Activated CD8-positive, alpha-beta T cell treated with anti-CD3 and anti-CD28 coated beads, Interleukin-2, amount 10 ng/mL, durations not matched to agents 7 days and 5 days (primary cell): ENCODE results near the gene MPIG6B. TPM values are rescaled to one million over a fixed set of nuclear protein-coding genes. Genes with fewer than 3 reads are reported as not detected.

Experiments used
- ATAC-seq: fragments of 150-1000 bp; cut with Tn5 transposase; one replicate; pipeline ENCODE4 v1.10.0; 2021; ENCODE audit warnings: moderate library complexity
- CTCF ChIA-PET: fragments of 350-600 bp; sonication (Branson Sonifier 250); formaldehyde crosslinking; loops from one replicate; lab custom pipeline; 2021; ENCODE audit warnings: antibody characterized with exemption; lab: Charles Lee
- POLR2A ChIA-PET: fragments of 350-600 bp; sonication (Branson Sonifier 250); formaldehyde crosslinking; loops from one replicate; lab custom pipeline; 2021; ENCODE audit warnings: antibody characterized with exemption; lab: Charles Lee
- DNase-seq: peaks from one replicate; pipeline ENCODE4 v3.0.0-alpha.2; 2020
- H3K27ac Mint-ChIP-seq: one replicate; pipeline ENCODE4 v1.8.0; 2021; ENCODE audit warnings: mild to moderate bottlenecking, mixed read lengths
- H3K27me3 Mint-ChIP-seq: one replicate; pipeline ENCODE4 v1.8.0; 2021; ENCODE audit warnings: low read depth, mixed read lengths
- H3K36me3 Mint-ChIP-seq: one replicate; pipeline ENCODE4 v1.8.0; 2021; ENCODE audit warnings: low read depth, mixed read lengths
- H3K4me1 Mint-ChIP-seq: one replicate; pipeline ENCODE4 v1.8.0; 2021; ENCODE audit warnings: low read depth, mixed read lengths
- H3K4me3 Mint-ChIP-seq: one replicate; pipeline ENCODE4 v1.8.0; 2021; ENCODE audit warnings: mild to moderate bottlenecking, mixed read lengths
- H3K9me3 Mint-ChIP-seq: one replicate; pipeline ENCODE4 v1.8.0; 2022; ENCODE audit warnings: mixed read lengths; ENCODE audit not compliant: insufficient read depth
- total RNA-seq, 2 experiments: library from RNA; stranded (reverse); gene quantifications; one replicate each; pipeline ENCODE4 v1.2.3, GENCODE V29; 2021

MPIG6B gene
- total RNA-seq, 2 experiments from 2014 or later, result 0.71 to 0.91 TPM

DNA sequence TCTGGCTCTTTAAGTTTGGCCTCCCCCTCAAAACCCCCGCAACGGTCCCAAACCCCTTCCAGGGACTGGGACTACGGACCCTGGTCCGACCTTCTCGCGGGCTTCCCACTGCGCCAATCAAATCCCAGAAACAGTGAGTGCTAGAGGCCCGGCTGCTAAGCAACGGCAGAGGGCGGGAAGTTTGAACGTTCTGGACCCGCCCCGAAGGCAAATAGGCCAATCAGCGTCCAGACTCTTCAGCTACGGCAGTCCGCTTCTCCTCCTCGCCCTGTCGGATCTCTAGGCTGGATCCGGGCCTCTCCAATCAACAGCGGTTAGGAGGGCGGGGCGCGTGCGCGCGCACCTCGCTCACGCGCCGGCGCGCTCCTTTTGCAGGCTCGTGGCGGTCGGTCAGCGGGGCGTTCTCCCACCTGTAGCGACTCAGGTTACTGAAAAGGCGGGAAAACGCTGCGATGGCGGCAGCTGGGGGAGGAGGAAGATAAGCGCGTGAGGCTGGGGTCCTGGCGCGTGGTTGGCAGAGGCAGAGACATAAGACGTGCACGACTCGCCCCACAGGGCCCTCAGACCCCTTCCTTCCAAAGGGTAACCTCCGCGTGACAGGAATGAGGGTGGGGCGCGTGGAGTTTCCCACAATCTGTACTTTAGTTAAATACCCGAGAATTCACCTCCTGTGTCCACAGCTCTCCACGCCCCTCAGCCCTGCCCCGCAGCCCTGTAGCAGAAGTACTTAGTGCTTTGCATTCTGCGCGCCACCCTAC is 16.6 kb downstream of the MPIG6B start, which contains the start of gene MSH5:
TSS of gene MSH5 (plus strand) at position 367 of the 758 bp plus-strand sequence. CDS start 462 bp downstream, outside the sequence.
- no peaks in the 10 kb centered on the region for H3K9me3 Mint-ChIP-seq
- H3K27me3 Mint-ChIP-seq, result no peaks in the 10 kb centered on the region
- H3K36me3 Mint-ChIP-seq, result peaks cover 43% of the 10 kb centered on the region
- ChIA-PET POLR2A (interaction anchor here (0.6 to 5.6 kb wide), 31 partner anchors 11 to 157 kb away, joined by 3 to 83 read pairs (median 5); partner anchors contain the start of genes ABHD16A, BAG6, C6orf47 and CSNK2B), CTCF (interaction anchor here (0.6 to 9.7 kb wide), 26 partner anchors 10 to 194 kb away, joined by 3 to 118 read pairs (median 4); partner anchors contain the start of genes ABHD16A, ATP6V1G2, C6orf47 and CSNK2B)
- peak within 1 kb of the TSS; percentile 92 for H3K4me3 Mint-ChIP-seq
- ATAC-seq (peak; percentile 83), DNase-seq (peak; percentile 99)
- H3K27ac Mint-ChIP-seq, result peak within 1 kb of the TSS; percentile 96
- H3K4me1 Mint-ChIP-seq, result peaks cover 56% of the 10 kb centered on the region

DNA sequence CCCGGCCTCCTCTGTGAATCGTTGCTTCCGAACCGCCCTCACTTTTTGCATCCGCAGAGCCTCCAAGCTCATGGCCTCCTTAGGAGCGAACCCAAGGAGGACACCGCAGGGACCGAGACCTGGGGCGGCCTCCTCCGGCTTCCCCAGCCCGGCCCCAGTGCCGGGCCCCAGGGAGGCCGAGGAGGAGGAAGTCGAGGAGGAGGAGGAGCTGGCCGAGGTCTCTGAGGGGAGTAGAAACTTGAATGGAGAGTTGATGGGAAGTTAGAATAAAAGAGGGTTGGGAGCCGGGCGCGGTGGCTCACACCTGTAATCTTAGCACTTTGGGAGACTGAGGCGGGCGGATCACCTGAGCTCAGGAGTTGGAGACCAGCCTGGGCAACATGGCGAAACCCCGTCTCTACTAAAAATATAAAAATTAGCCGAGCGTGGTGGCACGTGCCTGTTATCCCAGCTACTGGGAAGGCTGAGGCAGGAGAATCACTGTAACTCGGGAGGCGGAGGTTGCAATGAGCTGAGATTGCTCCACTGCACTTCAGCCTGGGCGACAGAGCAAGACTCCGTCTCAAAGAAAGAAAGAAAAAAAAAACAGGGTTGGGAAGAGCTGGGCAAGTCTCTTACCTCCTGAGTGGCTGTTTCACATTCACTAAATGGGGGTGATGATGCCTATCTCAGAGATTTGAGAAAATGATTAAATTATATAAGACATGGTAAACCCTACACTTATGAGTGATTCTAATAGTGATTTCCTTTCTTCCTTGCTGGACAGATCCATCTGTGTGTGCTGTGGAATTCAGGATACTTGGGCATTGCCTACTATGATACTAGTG is 17.4 kb downstream of the MPIG6B start:
- peaks cover 58% of the 10 kb centered on the region for H3K4me1 Mint-ChIP-seq

DNA sequence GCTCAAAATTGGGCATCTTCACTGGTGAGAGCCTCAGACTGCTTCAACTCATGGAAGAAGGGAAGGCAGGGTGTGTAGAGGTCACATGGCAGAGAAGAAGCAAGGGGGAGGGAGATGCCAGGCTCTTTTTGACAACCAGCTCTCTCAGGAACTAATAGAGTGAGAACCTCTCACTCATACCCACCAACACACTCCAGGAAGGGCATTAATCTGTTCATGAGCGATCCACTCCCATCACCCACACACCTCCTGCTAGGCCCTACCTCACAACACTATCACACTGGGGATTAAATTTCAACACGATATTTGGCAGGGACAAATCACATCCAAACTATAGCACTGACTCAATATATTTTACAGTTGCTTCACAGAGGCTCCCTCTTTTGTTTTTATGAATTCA is 18.6 kb downstream of the MPIG6B start:
- no peaks in the 10 kb centered on the region for H3K27me3 Mint-ChIP-seq
- ChIA-PET CTCF (interaction anchor here (2.0 to 9.7 kb wide), 3 partner anchors 27 to 76 kb away, joined by 9 to 118 read pairs (median 11); no protein-coding TSS in a partner anchor), POLR2A (interaction anchor here (0.6 to 5.0 kb wide), 4 partner anchors 9 to 147 kb away, joined by 3 to 42 read pairs (median 11); partner anchors contain the start of genes CSNK2B and GPANK1)
- no peak for DNase-seq
- peaks cover 53% of the 10 kb centered on the region for H3K4me1 Mint-ChIP-seq
- ATAC-seq, result no peak
- H3K9me3 Mint-ChIP-seq, result no peaks in the 10 kb centered on the region
- peak overlapping the region; percentile 96 for H3K27ac Mint-ChIP-seq
- H3K36me3 Mint-ChIP-seq, result peaks cover 35% of the 10 kb centered on the region
- peak overlapping the region; percentile 12 for H3K4me3 Mint-ChIP-seq

More for the DNA sequence above, 17.4 kb downstream of the MPIG6B start:
- ChIA-PET POLR2A (interaction anchor here (0.6 to 5.6 kb wide), 28 partner anchors 11 to 200 kb away, joined by 3 to 83 read pairs (median 5); partner anchors contain the start of genes ABHD16A, CSNK2B, DDAH2 and GPANK1), CTCF (interaction anchor here (0.9 to 9.7 kb wide), 10 partner anchors 10 to 142 kb away, joined by 3 to 118 read pairs (median 10); partner anchors contain the start of genes CSNK2B, DDAH2, HSPA1A and HSPA1L)
- no peak for DNase-seq
- no peak for ATAC-seq
- Mint-ChIP-seq H3K27me3 (no peaks in the 10 kb centered on the region), H3K4me3 (peak overlapping the region; percentile 92), H3K36me3 (peaks cover 40% of the 10 kb centered on the region), H3K27ac (peak overlapping the region; percentile 96), H3K9me3 (no peaks in the 10 kb centered on the region)

DNA sequence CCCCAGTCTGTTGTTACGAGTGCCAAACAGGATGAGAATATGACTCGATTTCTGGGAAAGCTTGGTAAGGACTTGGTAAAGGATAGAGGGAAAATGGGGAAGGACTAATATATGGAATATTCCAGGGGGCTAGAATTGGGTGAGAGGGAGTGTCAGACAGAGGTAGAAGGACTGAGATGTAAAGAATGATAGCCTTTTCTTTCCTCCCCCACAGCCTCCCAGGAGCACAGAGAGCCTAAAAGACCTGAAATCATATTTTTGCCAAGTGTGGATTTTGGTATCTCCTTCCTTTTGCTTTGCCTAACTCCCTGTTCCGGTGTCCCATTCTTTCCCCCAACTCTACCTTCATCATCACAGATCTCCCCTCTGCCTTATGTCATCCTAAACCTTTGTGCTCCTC is 19.7 kb downstream of the MPIG6B start:
- DNase-seq (no peak), ATAC-seq (no peak)
- Mint-ChIP-seq H3K27me3 (no peaks in the 10 kb centered on the region), H3K9me3 (no peaks in the 10 kb centered on the region), H3K4me1 (peaks cover 42% of the 10 kb centered on the region), H3K4me3 (no peak overlapping the region), H3K27ac (peak overlapping the region; percentile 16), H3K36me3 (peaks cover 41% of the 10 kb centered on the region)
- ChIA-PET POLR2A (no interaction called here), CTCF (interaction anchor here (9.7 kb wide), 1 partner anchor 26 kb away, joined by 118 read pairs; no protein-coding TSS in a partner anchor)

DNA sequence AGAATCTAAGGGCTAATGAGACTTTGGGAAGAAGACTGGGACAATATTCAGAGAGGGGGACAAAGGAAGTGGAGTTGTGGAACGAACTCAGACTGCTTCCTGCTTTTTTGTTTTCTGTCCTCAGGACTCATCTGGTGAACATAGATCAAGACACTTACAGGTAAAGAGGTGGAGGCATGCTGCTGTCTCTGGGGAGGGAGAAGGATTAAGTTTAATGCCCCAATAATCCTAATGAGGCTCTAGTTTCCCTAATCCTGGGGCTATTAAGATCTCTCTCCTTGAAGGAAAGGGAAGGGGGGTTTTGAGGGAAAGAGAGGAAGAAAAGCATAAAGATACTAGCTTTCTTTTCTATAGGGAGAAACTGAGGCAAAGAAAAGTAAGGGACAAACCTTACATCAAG is 21.2 kb downstream of the MPIG6B start:
- ATAC-seq, result no peak
- Mint-ChIP-seq H3K9me3 (no peaks in the 10 kb centered on the region), H3K4me3 (no peak overlapping the region), H3K27me3 (no peaks in the 10 kb centered on the region), H3K27ac (no peak overlapping the region), H3K4me1 (peaks cover 27% of the 10 kb centered on the region), H3K36me3 (peaks cover 44% of the 10 kb centered on the region)
- CTCF ChIA-PET, result no interaction called here
- DNase-seq, result no peak
- POLR2A ChIA-PET, result interaction anchor here (1.1 kb wide), 1 partner anchor 52 kb away, joined by 3 read pairs; no protein-coding TSS in a partner anchor

DNA sequence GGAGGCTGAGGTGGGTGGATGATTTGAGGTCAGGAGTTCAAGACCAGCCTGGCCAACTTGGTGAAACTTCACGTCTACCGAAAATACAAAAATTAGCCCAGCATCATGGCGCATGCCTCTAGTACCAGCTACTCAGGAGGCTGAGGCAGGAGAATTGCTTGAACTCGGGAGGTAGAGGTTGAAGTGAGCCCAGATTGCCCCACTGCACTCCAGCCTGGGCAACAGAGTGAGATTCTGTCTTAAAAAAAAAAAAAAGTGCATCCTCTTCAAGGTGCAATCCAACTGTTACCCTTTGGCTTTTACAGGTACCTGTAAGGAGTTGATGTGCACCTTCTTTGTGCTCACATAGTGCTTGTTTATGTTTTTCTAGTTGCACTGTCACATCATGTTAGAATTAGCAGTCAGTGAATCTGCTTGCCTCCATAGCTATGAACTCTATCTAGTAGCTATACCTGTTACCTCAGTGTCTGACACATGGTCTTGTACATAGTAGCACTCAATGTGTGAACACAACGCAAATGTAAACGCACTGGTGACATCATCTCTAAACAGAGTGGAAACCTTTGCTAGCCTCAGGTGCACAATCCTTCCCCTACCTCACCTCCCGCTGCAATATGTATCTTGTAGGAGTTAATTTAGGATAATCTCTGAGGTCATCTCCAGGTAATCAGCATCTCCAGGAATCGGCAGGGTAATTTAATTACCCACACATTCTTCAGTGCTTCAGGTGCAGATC is 26.3 kb downstream of the MPIG6B start:
- CTCF ChIA-PET, result interaction anchor here (0.9 kb wide), 1 partner anchor 21 kb away, joined by 3 read pairs; no protein-coding TSS in a partner anchor
- no peak overlapping the region for H3K27ac Mint-ChIP-seq
- no peak for ATAC-seq

DNA sequence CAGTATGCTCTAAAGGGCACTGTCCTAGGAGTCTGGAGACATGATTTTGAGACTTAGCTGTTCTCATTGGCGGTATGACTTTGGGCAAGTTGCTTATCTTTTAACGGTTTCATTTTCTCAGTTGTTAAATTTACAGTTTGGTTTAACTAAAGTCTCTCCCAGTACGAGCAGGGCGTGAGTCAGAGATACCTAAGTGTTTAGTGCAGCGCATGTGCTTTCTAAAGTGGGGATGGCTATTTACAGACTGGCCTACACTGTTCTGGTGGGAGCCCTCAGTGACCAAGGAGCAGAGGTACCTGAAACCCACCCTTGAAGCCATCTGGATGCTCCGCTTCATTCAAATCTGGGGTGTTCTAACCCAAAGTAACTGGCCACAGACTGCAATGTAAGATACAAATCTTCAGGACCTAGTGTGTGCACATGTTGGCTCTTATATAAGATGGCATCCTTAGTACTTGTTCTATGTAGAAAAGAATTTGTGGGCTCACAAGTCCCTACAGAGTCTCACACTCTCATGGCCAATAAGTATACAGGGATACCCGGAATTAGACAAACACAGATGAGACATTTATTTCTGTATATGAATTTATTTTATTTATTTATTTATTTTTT is 27.3 kb downstream of the MPIG6B start:
- H3K36me3 Mint-ChIP-seq, result peaks cover 17% of the 10 kb centered on the region
- CTCF ChIA-PET, result interaction anchor here (0.9 kb wide), 1 partner anchor 19 kb away, joined by 3 read pairs; no protein-coding TSS in a partner anchor

More for the DNA sequence above, 26.3 kb downstream of the MPIG6B start:
- Mint-ChIP-seq H3K4me1 (peaks cover 3% of the 10 kb centered on the region), H3K36me3 (peaks cover 23% of the 10 kb centered on the region), H3K9me3 (no peaks in the 10 kb centered on the region), H3K27me3 (no peaks in the 10 kb centered on the region), H3K4me3 (no peak overlapping the region)
- POLR2A ChIA-PET, result interaction anchor here (1.3 to 3.9 kb wide), 2 partner anchors 9 to 12 kb away, joined by 3 to 19 read pairs; partner anchors contain the start of gene MSH5
- no peak for DNase-seq

DNA sequence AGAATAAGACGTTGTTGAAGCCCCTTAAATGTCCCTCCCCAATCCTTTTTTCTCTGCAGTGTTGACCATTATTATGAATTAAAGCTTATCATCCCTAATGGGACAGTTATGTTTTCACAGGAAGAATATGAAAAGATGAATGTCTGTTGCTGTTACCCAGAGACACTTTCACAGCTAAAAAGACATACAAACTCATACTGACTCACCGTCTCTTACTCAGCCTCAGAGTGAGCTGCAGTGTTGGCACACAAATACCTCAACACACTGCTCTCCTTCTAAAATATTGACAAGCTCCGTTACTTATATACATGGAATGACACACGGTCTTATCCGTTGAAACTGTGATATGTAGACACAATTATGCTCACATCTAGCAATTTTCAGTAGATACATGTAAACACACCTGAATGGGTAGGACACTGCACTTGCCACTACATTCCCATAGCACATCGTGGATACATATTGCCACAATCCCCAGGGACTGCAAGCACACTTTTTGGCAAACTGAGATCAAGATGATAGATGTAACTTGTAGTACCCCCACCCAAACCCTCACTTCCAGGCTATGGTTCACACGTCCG is 29.7 kb downstream of the MPIG6B start:
- CTCF ChIA-PET, result interaction anchor here (1.7 kb wide), 1 partner anchor 17 kb away, joined by 6 read pairs; no protein-coding TSS in a partner anchor
- H3K4me1 Mint-ChIP-seq, result no peaks in the 10 kb centered on the region
- ATAC-seq (no peak), DNase-seq (no peak)
- POLR2A ChIA-PET, result interaction anchor here (3.9 kb wide), 1 partner anchor 12 kb away, joined by 19 read pairs; the partner anchor contains the start of gene MSH5
- H3K27me3 Mint-ChIP-seq, result no peaks in the 10 kb centered on the region
- H3K36me3 Mint-ChIP-seq, result peaks cover 12% of the 10 kb centered on the region
- H3K9me3 Mint-ChIP-seq, result no peaks in the 10 kb centered on the region
- H3K27ac Mint-ChIP-seq, result no peak overlapping the region
- no peak overlapping the region for H3K4me3 Mint-ChIP-seq

More for the DNA sequence above, 27.3 kb downstream of the MPIG6B start:
- ATAC-seq (no peak), DNase-seq (no peak)
- Mint-ChIP-seq H3K9me3 (no peaks in the 10 kb centered on the region), H3K27ac (no peak overlapping the region), H3K4me1 (no peaks in the 10 kb centered on the region), H3K27me3 (no peaks in the 10 kb centered on the region), H3K4me3 (no peak overlapping the region)
- POLR2A ChIA-PET, result interaction anchor here (1.4 to 3.9 kb wide), 2 partner anchors 10 to 16 kb away, joined by 5 to 19 read pairs; partner anchors contain the start of gene MSH5

DNA sequence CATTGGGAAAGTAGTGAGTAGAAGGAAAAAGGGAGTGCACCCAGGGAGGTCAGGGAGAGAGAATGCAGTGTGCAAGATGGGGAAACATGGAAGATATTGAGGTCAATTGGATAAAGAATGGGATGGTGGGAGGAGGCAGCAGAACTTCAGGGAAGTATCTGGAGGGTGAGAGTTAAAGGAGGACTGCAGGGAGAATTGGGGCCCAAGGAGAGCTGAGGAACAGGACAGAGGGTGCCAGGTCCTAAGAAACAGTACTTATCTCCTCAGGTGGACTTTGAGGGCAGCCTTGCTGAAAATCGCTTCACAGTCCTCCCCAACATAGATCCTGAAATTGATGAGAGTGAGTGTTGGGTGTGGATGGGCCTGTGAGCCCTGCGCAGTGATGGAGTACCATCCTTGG is 35.1 kb downstream of the MPIG6B start:
- H3K27ac Mint-ChIP-seq, result no peak overlapping the region

More for the DNA sequence above, 35.1 kb downstream of the MPIG6B start:
- ChIA-PET CTCF (interaction anchor here (0.7 to 4.6 kb wide), 3 partner anchors 12 to 32 kb away, joined by 3 to 25 read pairs (median 9); partner anchors contain the start of gene MSH5), POLR2A (interaction anchor here (0.9 to 2.7 kb wide), 3 partner anchors 11 to 22 kb away, joined by 3 to 16 read pairs (median 5); partner anchors contain the start of genes CLIC1 and MSH5)
- peaks cover 5% of the 10 kb centered on the region for H3K4me1 Mint-ChIP-seq
- DNase-seq, result no peak
- H3K4me3 Mint-ChIP-seq, result no peak overlapping the region
- peaks cover 34% of the 10 kb centered on the region for H3K36me3 Mint-ChIP-seq
- no peak for ATAC-seq
- no peaks in the 10 kb centered on the region for H3K27me3 Mint-ChIP-seq
- no peaks in the 10 kb centered on the region for H3K9me3 Mint-ChIP-seq
